ENCODE results near the gene ATF5.

The ATF5 gene

DNA sequence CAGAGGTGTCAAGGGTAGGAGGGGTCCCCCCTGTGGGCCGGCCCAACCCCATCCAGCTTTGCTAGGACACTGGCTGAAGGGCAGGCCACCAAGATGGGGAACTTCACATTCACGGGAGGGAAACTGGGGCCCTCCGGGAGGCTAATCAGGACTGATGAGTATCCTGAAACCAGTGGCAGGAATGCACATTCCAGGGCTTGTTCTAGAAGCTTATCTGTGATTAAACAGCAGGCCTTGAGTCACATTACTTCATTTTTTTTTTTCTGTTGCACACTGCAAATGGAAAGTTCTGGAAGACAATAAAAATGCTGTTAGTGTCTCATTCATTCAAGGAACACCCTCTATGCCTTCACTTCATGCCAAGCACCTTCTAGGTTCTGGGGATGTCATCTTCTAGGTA is 47.5 kb downstream of the ATF5 start:
- no peak for DNase-seq (ENCODE audit: low spot score)

DNA sequence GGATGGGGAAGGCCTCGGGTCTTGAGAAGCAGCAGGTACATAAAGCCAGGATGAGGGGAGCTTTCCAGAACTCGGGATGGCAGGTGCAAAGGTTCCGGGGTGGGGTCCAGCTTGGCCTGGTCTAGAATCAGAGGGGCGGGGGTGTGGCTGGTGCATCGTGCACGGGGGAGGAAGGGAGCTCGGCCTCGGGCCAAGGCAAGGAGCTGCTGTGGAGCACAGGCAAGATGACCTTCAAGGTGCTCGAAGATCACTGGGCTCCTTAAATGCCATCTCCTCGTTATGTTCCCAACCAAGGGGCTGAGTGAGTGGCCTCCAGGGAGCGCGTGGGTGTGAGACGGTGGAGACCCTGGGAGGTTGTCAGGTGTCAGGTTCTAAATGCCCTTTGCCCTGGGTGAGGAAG is 48.1 kb downstream of the ATF5 start:
- no peak for DNase-seq (ENCODE audit: low spot score)

DNA sequence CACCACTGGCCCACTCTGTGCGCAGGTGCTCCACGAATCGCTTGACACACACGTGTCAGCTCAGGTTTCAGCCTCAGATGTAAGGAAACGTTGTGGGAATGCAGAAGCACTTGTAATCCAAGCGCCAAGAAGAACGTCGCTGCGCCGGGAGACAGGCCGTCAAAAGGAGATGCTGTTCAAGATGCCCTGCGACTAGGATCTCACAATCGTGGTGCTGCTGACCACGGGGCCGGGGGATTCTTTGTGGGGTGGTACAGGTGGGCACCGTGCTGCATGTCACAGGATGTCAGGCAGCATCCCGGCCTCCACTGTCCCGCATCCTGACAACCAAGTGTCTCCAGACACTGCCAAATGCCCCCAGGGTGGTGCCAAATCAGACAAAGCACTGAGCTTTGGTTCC is 48.9 kb downstream of the ATF5 start:
- no peak for DNase-seq (ENCODE audit: low spot score)

DNA sequence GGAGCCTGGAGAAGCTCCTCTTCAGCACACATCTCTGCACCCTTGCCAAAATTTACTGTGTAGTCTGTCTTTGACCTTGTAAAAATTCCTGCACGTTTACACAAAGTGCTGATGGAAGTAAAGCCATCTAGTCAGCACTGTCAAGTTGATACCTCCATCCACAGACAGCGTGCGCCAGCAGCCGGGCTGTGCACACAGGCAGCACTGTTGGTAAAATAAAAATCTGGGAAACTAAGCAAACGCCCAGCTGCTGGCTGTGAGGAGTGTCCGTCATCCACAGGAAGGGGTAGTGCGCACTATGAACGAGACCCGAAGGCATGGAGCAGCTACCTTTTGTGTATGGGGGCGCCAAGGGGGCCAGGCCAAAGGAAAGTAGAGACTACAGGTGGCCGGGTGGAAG is 49.3 kb downstream of the ATF5 start:
- DNase-seq (ENCODE audit: low spot score), result no peak

DNA sequence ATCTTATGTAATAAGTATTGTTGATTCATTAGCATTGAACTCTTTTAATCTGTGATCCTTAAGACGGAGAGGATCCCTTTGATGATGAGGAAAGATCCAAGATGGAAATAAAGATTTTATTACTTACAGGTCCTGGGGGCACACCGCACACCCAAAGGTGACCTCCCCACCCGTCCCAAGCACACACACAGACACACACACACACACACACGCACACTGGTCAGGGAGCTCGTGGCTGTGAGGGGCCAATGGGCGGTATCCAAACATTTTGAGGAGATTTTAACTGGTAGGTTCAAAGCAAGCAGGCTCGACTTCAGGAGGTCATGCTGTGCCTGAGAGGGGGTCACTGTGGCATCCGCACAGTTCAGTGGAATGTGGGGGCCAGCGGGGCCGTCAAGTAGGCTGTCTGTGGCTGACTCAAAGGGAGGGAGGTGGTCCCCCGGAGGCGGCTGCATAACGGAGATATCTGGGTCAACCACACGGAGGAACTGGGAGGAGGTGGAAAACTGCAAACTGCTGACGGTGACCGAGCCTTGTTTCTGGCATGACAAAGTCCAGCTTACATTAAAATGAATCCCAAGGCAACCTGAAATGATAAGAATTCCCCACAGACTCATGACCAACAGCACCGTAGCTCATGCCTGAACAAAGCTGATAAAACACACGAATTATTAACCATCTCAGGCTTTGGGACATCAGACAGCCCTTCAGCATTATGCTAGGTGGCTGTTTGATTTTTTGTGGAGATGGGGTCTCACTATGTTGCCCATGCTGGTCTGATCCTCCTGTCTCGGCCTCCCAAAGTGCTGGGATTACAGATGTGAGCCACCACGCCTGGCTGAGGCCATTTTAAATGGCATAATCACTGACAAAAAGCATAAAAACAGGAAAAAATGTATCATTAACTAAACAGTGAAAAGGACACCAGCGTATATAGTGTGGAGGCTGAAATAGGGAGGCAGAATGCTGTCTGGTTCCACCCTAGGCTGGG is 52.9 kb downstream of the ATF5 start:
- no peak for DNase-seq (ENCODE audit: low spot score)
